ENCODE data around the gene PXMP4. TPM values are rescaled to one million over a fixed set of nuclear protein-coding genes. Genes with fewer than 3 reads are reported as not detected.
A peak's percentile ranks its signal among the peaks of the same experiment; 100 is the strongest.

The PXMP4 gene
- total and polyA plus RNA-seq, 9 of the 15 experiments (the other 6 are each of a cell fraction or from before 2014, with no cell fraction given) = 4.8 to 29.1 (median 6.8) TPM

GRCh38 chr20:33686100-33686983 is 33.8 kb downstream of the PXMP4 start, which contains the start of gene E2F1 (continued):
- no peak for TF ChIP-seq ZBTB2 (IDR thresholded peaks at IDR 0.05)
- TF ChIP-seq ZNF431 (CRISPR knock-in tag; IDR thresholded peaks at IDR 0.05) = no peak
- TF ChIP-seq HDGF (IDR thresholded peaks at IDR 0.05) = peak; percentile 77
- no peak for TF ChIP-seq ZNF134 (CRISPR knock-in tag; conservative IDR thresholded peaks at IDR 0.05)
- TF ChIP-seq MYBL2 (IDR thresholded peaks at IDR 0.05; ENCODE audit: low read depth) = no peak
- TF ChIP-seq MYBL2 (CRISPR knock-in tag; IDR thresholded peaks at IDR 0.05; ENCODE audit: borderline replicate concordance) = no peak
- TF ChIP-seq SAFB (IDR thresholded peaks at IDR 0.05; ENCODE audit: borderline replicate concordance, low read depth, low read length) = no peak
- TF ChIP-seq ZNF785 (CRISPR knock-in tag; IDR thresholded peaks at IDR 0.05) = no peak
- TF ChIP-seq SMARCB1 (IDR thresholded peaks at IDR 0.05; ENCODE audit: insufficient read length, low read depth) = no peak
- no peak for TF ChIP-seq RBM34 (IDR thresholded peaks at IDR 0.05; ENCODE audit: borderline replicate concordance, insufficient read depth, low read length)
- peak; percentile 94 to 98 for TF ChIP-seq MNT (conservative IDR thresholded peaks at IDR 0.05)
- TF ChIP-seq FOXM1 (IDR thresholded peaks at IDR 0.05; ENCODE audit: low read depth) = no peak
- no peak for TF ChIP-seq FOXM1 (CRISPR knock-in tag; IDR thresholded peaks at IDR 0.05; ENCODE audit: low read depth)
- TF ChIP-seq CBX3 (IDR thresholded peaks at IDR 0.05; ENCODE audit: borderline replicate concordance in 1 of 2, low read length in 2 of 2) = no peak
- peak; percentile 75 for TF ChIP-seq FOS (IDR thresholded peaks at IDR 0.05; ENCODE audit: extremely low read depth, insufficient read length)
- TF ChIP-seq KAT8 (IDR thresholded peaks at IDR 0.05; ENCODE audit: low read depth) = no peak
- TF ChIP-seq NFYB (IDR thresholded peaks at IDR 0.05; ENCODE audit: extremely low read depth, insufficient read length) = peak; percentile 68
- TF ChIP-seq NCOA1 (IDR thresholded peaks at IDR 0.05; ENCODE audit: low read depth) = peak; percentile 54; the same call in 1 of the 2 replicates
- no peak for TF ChIP-seq ARID3A (IDR thresholded peaks at IDR 0.05; ENCODE audit: borderline replicate concordance, low read depth, low read length)
- peak; percentile 63 for TF ChIP-seq CCNT2 (IDR thresholded peaks at IDR 0.05; ENCODE audit: borderline replicate concordance, extremely low read depth, insufficient read length, low read depth, low read length)
- TF ChIP-seq CBX1 (IDR thresholded peaks at IDR 0.05; ENCODE audit: low read depth) = 0 out of 2 replicates have a peak, but pooled peaks have one; percentile 10
- no peak for TF ChIP-seq CBX5 (IDR thresholded peaks at IDR 0.05; ENCODE audit: borderline replicate concordance, low read depth)
- TF ChIP-seq RAD21 (CRISPR knock-in tag; conservative IDR thresholded peaks at IDR 0.05 in 1 of 2, IDR thresholded peaks at IDR 0.05 in 1 of 2) = peak in 1 of 2 experiments; percentile 14; a peak in 1 of 4 replicates
